Cardiac septum (tissue), 1 donor: ENCODE measurements around the gene ARID1B. TPM values are rescaled to one million over a fixed set of nuclear protein-coding genes. Genes with fewer than 3 reads are reported as not detected.
"Not testable (repeated sequence)": the region's sequence is repeated elsewhere in the genome, so short reads cannot be mapped to it uniquely, and the experiment has no call there.

ENCODE experiments used
- DNase-seq: peaks from one replicate; pipeline ENCODE4 v3.0.0-alpha.2; 2020; ENCODE audit warnings: low spot score
- intact Hi-C: fragments of 100-400 bp; cut with DNase I; formaldehyde crosslinking; loops from one replicate; pipeline ENCODE4 v1.14.0; 2022
- total RNA-seq: library from RNA; stranded (reverse); fragmentation: NEBNext Ultra II Directional; extraction: Animal tissue kit (Norgen Biotek cat#: 25700); gene quantifications from one replicate; pipeline ENCODE4 v1.2.1, GENCODE V29; 2021
- donor health status: DM: no; HTN: no; CAD: no.

ARID1B gene
- total RNA-seq, 1 donor from 2014 or later = 61.1 TPM

DNA sequence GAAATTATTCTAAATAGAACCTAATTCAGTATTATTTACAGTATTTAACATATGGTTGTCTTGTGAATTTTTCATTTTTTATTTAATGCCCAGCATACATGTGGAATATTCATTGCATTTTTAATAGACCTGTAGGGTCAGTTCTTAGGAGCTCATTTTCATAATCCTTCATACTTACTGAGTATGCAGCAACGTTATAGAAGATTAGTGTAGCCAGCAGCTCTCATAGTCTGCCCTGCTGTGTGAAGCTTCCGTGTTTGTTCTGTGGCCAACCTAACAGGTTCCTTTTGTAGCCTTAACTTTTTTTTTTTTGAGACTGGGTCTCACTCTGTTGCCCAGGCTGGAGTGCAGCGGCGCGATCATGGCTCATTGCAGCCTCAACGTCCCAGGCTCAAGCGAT lies 261.4 kb downstream of the ARID1B start:
- intact Hi-C loops = no loop called here
- DNase-seq = no peak

DNA sequence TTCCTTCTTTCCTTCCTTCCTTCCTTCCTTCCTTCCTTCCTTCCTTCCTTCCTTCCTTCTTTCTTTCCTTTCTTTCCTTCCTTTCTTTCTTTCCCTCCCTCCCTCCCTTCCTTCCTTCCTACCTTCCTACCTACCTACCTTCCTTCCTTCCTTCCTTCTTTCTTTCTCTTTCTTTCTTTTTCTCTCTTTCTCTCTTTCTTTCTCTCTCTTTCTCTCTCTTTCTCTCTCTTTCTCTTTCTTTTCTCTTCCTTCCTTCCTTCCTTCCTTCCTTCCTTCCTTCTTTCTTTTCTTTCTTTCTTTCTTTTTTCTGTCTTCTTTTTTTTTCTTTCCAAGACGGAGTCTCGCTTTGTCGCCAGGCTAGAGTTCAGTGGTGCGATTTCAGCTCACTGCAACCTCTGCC lies 262.5 kb downstream of the ARID1B start:
- intact Hi-C loops = loop anchor here (10.0 kb wide), 1 partner anchor 235 kb away; no protein-coding TSS in a partner anchor
- DNase-seq = not testable (repeated sequence)

DNA sequence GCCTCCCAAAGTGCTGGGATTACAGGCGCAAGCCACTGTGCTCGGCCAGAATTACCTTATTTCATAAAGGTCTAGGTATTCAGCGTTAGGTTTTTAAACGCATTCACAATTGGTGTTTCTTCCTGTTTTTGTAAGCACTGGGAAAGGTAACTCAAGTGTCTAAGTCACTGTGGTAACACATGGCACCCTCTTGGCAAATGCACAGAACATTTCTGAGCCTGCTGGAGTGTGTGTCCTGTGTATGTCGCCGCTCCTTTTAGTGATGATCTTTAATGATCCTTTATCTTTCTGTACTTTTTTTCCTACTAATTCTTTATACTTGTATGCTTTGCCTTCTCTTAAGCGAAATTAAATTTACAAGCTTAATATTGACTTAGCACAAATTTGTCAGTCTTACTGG lies 263.0 kb downstream of the ARID1B start:
- no peak for DNase-seq
- intact Hi-C loops = loop anchor here (10.0 kb wide), 1 partner anchor 235 kb away; no protein-coding TSS in a partner anchor

DNA sequence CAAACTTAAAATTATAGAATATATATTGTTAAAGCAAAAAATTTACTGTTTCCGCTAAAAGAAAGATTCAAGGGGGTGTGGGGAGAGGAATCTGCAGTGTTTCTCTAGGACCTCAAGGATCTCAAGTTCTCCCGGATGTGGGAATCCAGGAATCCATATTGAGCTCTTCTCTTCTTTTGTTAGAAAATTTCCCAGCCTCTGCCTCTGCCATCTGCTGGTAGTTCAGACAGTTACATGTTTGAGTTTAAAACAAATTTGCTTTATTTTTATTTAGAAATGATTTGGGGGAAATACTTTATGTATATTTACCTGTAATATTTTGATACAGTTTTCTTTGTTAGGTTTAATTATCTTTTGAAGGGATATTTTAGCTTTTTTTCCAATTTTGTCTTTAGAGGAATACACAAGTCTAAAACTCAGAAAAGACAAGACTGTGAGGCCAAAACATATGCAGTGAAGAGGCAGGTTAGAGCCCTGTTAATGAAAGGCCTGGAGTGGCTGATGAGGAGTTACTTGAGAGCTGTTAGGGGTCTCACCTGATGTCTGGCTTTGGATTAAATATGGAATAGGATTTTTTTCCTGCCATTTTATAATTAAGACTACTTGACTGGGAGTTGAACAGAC lies 268.8 kb downstream of the ARID1B start:
- intact Hi-C loops = loop anchor here (10.0 kb wide), 1 partner anchor 229 kb away; no protein-coding TSS in a partner anchor
- no peak for DNase-seq

DNA sequence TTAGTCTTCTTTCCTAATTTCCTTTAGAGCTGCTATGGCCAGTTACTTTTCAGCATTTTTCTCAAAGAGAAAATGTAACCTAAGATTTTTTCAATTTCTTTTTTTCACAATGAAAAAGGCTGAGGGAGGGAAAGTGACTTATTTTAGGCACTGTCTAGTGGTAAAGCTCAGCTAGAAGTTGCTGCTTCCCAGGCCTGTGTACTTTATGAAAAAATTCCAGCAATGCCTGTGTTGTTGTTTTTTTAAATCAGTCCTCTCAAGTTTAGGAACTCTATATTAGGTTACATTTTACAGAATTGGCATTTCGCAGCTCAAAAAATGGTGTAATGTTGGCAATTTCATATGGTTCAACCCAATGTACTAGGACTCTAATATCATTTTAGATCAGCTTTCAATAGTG lies 269.6 kb downstream of the ARID1B start:
- no peak for DNase-seq
- intact Hi-C loops = loop anchor here (10.0 kb wide), 1 partner anchor 228 kb away; no protein-coding TSS in a partner anchor

DNA sequence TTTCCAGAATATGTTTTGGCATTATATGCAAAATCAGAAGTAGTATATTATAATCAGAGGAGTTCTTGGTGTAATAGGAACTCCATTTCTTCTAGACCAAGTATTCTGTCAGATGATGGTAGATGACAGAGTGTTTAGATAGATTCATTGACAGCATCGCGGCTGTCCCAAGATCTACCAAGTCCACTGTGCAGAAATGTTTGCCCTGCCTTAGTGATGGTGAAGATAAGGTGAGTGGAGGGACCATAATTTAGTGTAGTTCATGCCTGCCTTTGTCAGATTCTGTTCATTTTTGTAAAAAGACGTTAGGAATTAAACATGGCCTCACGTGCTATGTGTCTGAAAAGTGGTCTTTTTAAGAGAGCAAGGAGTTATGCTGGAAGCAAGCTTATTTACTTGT lies 270.1 kb downstream of the ARID1B start:
- intact Hi-C loops = loop anchor here (10.0 kb wide), 1 partner anchor 227 kb away; no protein-coding TSS in a partner anchor
- no peak for DNase-seq

DNA sequence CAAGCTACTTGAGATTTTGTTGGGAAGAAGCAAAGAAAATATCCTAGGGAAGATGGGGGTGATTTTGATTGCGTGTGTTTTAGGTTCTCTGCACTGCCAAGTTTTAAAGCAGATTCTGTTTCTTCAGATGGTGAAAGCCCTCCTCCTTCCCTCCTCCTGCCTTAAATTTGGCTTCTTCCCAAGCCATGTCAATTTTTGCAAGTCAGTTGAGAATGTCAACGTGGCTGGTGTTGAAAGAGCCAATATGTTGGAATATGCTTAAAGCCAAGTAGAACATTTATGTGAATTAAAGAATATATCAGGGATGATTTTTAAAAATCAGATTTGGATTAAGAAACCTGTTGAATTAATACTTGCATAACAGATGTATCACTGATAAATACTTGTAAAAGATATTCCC lies 270.8 kb downstream of the ARID1B start:
- intact Hi-C loops = loop anchor here (10.0 kb wide), 1 partner anchor 227 kb away; no protein-coding TSS in a partner anchor
- DNase-seq = no peak

DNA sequence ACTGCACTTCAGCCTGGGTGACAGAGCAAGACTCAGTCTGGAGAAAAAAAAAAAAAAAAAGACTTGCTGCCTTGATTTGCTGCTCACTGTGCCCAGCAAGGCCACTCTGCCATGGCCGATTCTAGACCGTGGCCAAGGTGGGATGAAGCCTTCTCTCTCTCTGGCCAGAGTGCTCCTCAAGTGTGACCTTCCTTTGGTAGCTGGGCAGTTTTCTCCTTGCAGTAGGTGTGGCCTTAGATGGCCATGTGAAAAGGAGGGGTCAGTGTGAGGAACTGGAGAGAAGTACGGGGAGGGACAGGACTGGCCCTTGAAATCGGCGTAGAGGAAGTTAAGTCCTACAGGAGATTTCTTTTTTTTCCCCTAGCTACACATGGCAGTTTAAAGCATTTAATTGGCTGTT lies 272.0 kb downstream of the ARID1B start:
- intact Hi-C loops = loop anchor here (10.0 kb wide), 1 partner anchor 226 kb away; no protein-coding TSS in a partner anchor
- no peak for DNase-seq

DNA sequence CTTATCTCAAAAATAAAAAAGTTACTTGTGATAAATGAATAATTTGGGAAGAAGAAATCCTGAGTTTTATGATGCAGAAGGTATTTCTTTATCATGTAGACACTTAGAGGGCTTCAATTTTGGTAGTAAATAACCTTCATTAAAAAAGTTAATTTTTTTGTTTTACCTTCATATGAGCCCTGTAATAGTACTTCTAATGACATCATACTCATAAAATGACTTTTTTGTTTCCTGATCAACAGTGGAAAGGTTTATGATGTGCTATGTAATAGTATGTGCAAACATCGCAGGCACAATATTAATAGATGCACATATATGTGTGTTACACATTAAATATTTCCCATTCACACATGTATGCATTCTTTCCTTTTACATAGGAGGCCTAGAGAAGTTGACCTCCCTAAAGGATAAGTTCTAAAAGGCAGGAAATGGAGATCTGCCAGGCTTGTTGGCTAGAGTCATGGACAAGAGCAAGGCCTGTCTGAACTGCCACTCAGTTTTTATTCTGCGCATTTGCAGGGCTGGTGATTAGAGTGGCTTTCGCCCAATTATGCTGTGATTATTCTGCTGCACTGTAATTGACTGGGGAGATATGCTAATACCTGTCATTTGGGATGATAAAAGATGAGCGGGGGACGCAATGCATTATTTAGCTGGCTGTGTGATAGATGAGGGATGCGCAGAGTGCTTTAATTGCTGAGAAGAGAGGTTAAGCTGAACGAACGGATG lies 273.5 kb downstream of the ARID1B start:
- no peak for DNase-seq
- intact Hi-C loops = no loop called here

DNA sequence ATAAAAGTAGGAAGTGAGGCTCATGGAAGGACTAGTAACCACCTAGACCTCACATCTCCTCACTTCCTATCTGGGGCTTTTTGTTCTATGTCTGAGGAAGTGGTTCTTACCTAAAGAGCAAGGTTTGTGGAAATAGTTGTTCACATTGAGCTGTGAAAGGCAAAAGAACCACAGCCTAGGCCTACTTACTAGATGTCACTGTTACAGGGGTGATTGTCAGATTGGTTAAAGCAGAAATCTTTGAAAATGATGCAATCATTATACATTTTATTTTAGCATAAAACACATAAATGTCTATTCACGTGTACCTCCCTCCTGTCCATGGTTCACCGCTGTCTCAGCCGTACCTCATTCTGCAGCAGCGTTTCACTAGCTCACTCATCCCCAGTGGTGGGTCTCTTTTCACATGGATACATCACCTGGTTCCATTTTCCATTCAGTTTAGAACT lies 277.4 kb downstream of the ARID1B start:
- no peak for DNase-seq
- intact Hi-C loops = no loop called here

DNA sequence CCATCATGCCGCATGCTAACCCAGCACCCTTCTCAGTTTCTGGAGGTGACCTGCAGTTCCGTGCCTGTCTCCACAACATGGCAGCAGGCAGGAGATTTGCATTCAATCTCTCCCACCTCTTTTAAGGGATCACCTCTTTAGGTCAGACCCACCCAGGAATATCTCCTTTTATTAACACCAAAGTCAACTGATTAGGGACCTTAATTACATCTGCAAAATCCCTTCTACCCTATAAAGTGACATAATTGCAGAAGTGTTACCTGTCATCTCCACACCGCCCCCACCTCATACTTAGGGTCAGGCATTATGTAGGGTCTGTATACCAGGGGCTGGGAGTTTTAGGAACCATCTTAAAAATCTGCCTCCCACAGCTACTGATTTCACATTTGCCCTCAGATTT lies 278.7 kb downstream of the ARID1B start:
- no peak for DNase-seq
- intact Hi-C loops = no loop called here

DNA sequence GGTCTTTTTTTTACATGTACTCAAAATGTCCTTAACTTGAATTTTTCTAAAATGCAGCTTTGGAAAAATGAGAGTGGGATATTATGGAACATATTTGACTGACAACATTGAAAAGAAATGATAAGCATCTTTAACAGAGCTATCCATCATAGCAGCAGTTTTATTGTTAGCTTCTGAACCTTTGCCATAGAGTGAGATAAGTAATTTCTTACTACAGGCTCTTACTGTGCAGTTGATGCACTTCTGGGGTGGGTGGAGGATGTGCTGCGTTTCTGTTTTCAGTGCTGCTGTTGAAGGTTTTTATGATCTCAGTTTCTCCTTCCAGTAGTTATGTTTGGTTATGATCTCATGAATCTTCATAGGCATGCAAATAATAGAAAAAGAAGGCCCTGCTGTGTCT lies 279.1 kb downstream of the ARID1B start:
- intact Hi-C loops = no loop called here
- DNase-seq = no peak

DNA sequence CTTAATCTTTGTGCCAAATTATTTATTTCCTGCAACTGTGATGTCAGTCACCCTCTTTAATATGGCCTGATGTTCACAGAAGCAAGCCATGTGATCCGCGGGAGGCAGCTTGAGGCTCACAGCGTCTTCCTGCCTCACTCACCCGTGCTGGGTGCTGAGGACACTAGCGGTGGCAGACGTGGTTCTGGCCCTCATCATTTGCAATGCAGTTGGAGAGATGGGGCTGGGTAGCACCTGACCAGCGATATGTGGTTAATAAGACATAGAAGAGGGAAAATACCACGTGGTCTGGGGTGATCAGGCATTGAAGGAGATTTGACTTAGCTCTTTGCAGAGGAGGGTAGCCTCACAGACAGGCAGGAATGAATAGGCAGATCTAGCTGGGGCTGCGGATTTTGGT lies 281.4 kb downstream of the ARID1B start:
- intact Hi-C loops = no loop called here
- DNase-seq = no peak

DNA sequence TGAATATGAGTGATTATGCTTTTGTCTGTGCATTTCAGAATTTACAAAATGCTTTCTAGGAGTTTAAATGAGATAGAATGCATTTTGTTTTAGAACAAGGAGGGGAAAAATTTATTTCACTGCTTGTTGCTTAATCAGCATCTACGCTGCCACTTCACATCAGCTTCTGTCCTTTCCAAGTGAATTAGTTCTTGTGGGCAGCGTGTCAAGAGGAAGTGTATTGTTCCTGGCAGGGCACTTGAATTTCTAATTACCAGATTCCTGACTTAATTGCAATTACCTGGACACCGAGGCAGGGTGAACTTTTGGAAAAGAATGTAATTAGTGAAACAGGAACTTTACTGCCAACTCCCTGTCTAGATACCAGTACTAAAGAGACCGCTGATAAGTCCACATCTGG lies 282.6 kb downstream of the ARID1B start:
- DNase-seq = no peak
- intact Hi-C loops = no loop called here

DNA sequence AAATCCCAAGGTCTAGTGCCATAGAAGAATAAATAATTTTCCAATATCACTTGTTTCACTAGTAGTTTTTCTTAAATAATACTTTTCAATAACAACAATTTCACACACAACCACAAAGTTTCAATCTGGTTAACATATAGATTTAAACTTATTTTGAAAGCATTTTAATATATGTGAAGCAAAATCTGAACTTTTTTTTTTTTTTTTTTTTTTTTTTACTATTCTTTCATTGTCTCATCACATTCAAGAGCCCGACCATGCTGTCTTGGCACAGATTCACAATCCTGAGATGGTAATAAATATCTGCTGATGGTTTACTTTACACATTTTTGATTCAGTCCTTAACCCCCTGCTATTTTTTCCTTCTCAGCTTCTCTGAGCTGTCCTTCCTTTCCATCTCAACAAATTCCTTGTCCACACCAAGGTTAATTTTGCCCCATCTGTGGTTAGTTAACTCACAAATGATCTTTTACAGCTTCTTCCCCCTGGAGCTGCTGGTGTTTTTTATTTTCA lies 283.3 kb downstream of the ARID1B start:
- intact Hi-C loops = no loop called here

DNA sequence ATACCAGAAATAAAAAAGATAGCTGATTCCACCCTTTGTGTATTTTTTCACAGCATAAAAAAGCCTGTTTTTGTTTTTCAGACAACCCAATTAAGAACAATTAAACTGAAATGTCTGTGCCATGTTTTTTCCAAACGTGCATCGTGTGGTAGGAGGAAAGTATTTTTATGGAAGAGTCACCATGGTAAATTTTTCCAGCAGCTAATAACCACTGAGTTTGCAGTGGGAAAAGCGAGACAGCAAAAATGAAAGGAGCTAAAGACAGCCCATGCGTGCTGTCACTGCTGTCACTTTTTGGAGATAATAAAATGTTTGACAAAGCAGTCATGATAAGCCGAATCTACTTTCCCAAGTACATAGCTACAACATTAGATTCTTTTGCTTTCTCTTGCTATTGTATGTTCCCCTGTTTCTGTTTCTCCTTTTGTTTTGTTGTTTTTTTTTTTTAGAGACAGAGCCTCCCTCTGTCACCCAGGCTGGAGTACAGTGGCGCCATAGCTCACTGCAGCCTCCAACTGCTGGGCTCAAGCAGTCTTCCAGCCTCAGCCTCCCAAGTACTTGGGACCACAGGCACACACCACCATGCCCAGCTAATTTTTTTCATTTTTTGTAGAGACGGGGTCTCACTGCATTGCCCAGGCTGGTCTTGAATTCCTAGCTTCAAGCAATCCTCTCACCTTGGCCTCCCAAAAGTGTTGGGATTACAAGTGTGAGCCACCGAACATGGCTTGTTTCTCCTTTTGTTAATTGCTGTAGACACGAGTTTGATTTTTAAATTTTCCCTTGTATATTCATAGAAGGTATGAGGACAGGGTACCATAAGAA lies 284.8 kb downstream of the ARID1B start:
- no peak for DNase-seq
- intact Hi-C loops = no loop called here

More for the DNA sequence above, 283.3 kb downstream of the ARID1B start:
- no peak for DNase-seq

DNA sequence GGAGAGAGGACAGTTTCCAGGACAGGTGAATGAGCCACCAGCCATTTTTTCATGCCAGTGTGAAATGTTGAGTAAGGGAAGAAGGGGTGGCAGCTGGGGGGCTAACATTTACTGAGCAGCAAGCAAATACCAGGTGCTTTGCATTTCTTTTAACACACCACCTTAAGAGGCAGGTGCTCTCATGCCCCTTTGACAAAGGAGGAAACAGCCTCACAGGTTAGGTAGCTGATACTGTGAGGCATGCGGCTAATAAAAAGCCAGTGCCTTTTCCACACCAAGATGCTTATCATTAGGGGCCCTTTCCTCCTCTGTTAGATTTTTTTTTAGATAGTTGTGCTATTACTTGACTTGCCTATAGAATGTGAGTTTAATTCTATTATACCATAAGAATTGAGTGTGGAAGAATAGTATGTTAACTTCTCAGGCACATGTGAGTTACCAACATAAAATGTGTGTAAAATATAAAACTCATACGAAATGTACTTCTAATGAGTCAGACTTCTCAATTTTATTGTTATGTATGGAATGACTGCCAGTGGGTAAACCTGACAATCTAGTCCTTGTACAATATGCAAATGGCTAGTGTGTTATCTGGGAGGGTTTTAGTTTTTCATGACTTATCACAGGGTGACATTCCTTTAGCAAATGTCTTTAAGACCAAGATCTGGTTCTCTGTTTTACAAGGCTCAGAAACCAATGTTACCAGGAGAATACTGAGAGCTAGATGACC lies 286.2 kb downstream of the ARID1B start:
- intact Hi-C loops = no loop called here

DNA sequence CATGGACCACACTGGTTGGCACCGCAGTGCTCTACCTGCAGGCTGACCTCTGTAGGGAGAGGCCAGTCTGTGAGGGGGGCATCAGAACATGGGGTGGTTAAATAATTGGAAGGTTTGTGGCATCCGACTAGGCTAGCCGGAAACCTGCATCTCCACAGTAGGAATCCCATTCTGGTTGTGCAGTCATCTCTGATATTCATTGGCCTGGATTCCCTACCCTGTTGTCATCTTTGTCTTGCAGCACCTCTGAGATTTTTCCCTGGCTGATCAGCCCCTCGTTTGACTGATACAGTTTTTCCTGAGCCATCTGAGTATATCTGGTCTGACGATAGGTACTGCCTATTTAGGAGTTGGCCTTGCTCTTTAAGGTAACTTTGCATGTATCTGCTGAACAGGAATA lies 286.7 kb downstream of the ARID1B start:
- intact Hi-C loops = no loop called here
- DNase-seq = no peak

More for the DNA sequence above, 286.2 kb downstream of the ARID1B start:
- no peak for DNase-seq

DNA sequence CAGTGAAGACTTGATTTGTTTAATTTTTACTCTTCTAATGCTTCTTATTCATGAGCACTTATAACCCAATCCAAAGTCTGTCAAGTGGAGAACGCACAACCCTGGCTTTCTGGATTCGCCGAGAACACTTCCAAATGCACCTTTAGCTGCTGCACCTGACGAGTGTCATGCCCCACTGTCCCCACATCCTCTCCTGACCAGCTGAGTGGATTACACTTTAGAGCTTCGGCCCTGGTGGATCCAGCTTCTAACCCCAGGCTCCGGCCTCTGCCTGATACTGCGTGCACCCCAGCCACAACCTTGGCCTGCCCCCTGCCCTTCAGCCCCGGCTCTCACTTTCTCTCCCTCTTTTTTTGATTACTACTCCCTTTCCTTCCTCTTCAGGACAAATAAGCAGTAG lies 287.3 kb downstream of the ARID1B start:
- intact Hi-C loops = no loop called here
- no peak for DNase-seq
